Spleen (tissue), 11 donors: ENCODE results near the gene VEGFC. TPM values are rescaled to one million over a fixed set of nuclear protein-coding genes. Genes with fewer than 3 reads are reported as not detected.

Experiments used
- DNase-seq: peaks from one replicate; pipeline ENCODE4 v3.0.0-alpha.2; 2020
- H3K27ac ChIP-seq, 8 donors: fragments of 200-600 bp; sonication (generic) in 7 of 8; 1 replicate in 4 of 8; 2 replicates in 4 of 8; pipeline versions ENCODE4 v1.5.0 to v1.8.0; 2016 to 2021; ENCODE audit warnings: inconsistent platforms in 4 of 8, mild to moderate bottlenecking in 4 of 8, moderate library complexity in 1 of 8
- H3K27me3 ChIP-seq, 7 donors: fragments of 200-600 bp; sonication (generic) in 6 of 7; replicated peaks in 1 of 7; 1 replicate in 4 of 7; 2 replicates in 3 of 7; pipeline versions ENCODE4 v1.5.0 to v1.8.0; 2016 to 2021; ENCODE audit warnings: inconsistent platforms in 3 of 7, mild to moderate bottlenecking in 1 of 7
- H3K36me3 ChIP-seq, 6 donors: fragments of 200-600 bp; sonication (generic) in 5 of 6; 1 replicate in 4 of 6; 2 replicates in 2 of 6; pipeline versions ENCODE4 v1.5.0 to v1.8.0; 2016 to 2021; ENCODE audit warnings: inconsistent platforms in 2 of 6
- H3K4me1 ChIP-seq, 6 donors: fragments of 200-600 bp; sonication (generic) in 5 of 6; 1 replicate in 3 of 6; 2 replicates in 3 of 6; pipeline versions ENCODE4 v1.5.0 to v1.8.0; 2016 to 2021; ENCODE audit warnings: inconsistent platforms in 3 of 6
- H3K4me3 ChIP-seq, 8 donors: fragments of 200-600 bp; sonication (generic) in 7 of 8; 1 replicate in 4 of 8; 2 replicates in 4 of 8; pipeline versions ENCODE4 v1.5.0 to v1.8.0; 2016 to 2021; ENCODE audit warnings: inconsistent platforms in 4 of 8, mild to moderate bottlenecking in 4 of 8, moderate library complexity in 2 of 8
- H3K9me3 ChIP-seq, 8 donors: fragments of 200-600 bp; sonication (generic) in 7 of 8; 1 replicate in 4 of 8; 2 replicates in 4 of 8; pipeline versions ENCODE4 v1.5.0 to v1.8.0; 2016 to 2021; ENCODE audit warnings: inconsistent platforms in 4 of 8
- POLR2A ChIP-seq, 3 donors: fragments of 450-650 bp; IDR thresholded peaks; one replicate each; pipeline ENCODE4 v1.5.1; 2017; ENCODE audit warnings: antibody characterized with exemption in 3 of 3, mild to moderate bottlenecking in 1 of 3
- POLR2AphosphoS5 ChIP-seq, 3 donors: sonication (generic); formaldehyde crosslinking; IDR thresholded peaks; one replicate each; pipeline ENCODE4 v1.5.1; 2017; ENCODE audit warnings: antibody characterized with exemption in 3 of 3
- WGBS, 5 donors: extraction: QIAGEN DNeasy Blood & Tissue Kit in 3 of 5; methylation state at CpG; one replicate each; pipeline versions ENCODE4 v1.1.5 to v1.1.7; 2013 to 2018; 5-methylcytosine and 5-hydroxymethylcytosine counted together
- intact Hi-C: fragments of 100-400 bp; cut with DNase I; formaldehyde crosslinking; loops from one replicate; pipeline ENCODE4 v1.15.0; 2023; ENCODE audit warnings: low total_unique reads
- polyA plus RNA-seq, 3 donors: library from polyadenylated mRNA; stranded (reverse); fragments of 200-250 nt; gene quantifications; one replicate each; pipeline ENCODE4 v1.2.1, GENCODE V29; 2013
- total RNA-seq, 7 donors: library from RNA; depleted of rRNA in 3 of 7; stranded (reverse); fragments of >200 nt in 3 of 7; fragmentation: NEBNext Ultra II Directional in 4 of 7; extraction: Animal tissue kit (Norgen Biotek cat#: 25700) in 4 of 7; gene quantifications; one replicate each; pipeline versions ENCODE4 v1.1.0 to v1.2.1, GENCODE V29; 2016 to 2021
- TF ChIP-seq, protein P1 (sequence below), 11 experiments: fragments of 200-600 bp in 7 of 11; fragments of 450-650 bp in 4 of 11; sonication (generic) in 4 of 11; IDR thresholded peaks in 8 of 11; conservative IDR thresholded peaks in 3 of 11; 1 replicate in 7 of 11; 2 replicates in 4 of 11; pipeline versions ENCODE4 v1.4.0 to v1.8.0; 2016 to 2021; ENCODE audit warnings: antibody characterized with exemption in 11 of 11, inconsistent platforms in 4 of 11, mild to moderate bottlenecking in 1 of 11
- donor health status: healthy with polysubstance abuse.
- donor health status: DM: no; HTN: no; CAD: no; lungs with moderate emphysema.
- donor health status: DM: no; HTN: no; CAD: no.
- donor health status: Bipolar disorder and iron deficiency.
- donor health status: healthy.
- donor health status: DM: no; HTN: no; CAD: no.
- donor health status: DM: yes; HTN: yes; CAD: no.

The VEGFC gene
- total and polyA plus RNA-seq, 10 donors = 3.3 to 11.6 (median 4.6) TPM

DNA sequence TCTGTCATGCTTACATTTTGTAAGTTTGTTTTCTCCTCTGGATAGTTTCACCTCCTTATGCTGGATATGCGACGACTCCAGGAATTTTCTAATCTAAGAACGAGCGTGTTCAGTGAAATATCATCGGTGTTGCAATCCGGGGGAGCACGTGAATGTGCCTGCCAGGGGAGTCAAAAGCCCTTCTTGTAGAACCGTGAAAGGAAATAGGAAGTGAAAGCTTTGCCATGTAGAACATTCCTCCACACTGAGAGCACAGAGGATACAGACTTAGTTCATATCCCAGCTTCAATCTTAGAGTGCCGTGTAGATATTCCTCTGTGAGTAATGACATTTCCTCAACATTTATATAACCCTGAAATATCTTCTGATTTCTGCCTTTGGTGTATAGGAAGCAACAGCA lies 121.2 kb downstream of the VEGFC start:
- TF ChIP-seq POLR2A (IDR thresholded peaks at IDR 0.05) (no peak), POLR2AphosphoS5 (IDR thresholded peaks at IDR 0.05) (no peak)
- TF ChIP-seq, protein P1, sequence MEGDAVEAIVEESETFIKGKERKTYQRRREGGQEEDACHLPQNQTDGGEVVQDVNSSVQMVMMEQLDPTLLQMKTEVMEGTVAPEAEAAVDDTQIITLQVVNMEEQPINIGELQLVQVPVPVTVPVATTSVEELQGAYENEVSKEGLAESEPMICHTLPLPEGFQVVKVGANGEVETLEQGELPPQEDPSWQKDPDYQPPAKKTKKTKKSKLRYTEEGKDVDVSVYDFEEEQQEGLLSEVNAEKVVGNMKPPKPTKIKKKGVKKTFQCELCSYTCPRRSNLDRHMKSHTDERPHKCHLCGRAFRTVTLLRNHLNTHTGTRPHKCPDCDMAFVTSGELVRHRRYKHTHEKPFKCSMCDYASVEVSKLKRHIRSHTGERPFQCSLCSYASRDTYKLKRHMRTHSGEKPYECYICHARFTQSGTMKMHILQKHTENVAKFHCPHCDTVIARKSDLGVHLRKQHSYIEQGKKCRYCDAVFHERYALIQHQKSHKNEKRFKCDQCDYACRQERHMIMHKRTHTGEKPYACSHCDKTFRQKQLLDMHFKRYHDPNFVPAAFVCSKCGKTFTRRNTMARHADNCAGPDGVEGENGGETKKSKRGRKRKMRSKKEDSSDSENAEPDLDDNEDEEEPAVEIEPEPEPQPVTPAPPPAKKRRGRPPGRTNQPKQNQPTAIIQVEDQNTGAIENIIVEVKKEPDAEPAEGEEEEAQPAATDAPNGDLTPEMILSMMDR (IDR thresholded peaks at IDR 0.05 in 8 of 11, conservative IDR thresholded peaks at IDR 0.05 in 3 of 11) = no peak
- H3K4me1 ChIP-seq = no peaks in the 10 kb centered on the region
- DNase-seq = no peak
- WGBS, 5 donors = 72 to 83% (median 75%) methylated on average over 9 of the region's 9 CpGs
- H3K27ac ChIP-seq = no peak overlapping the region
- H3K36me3 ChIP-seq = no peaks in the 10 kb centered on the region
- H3K4me3 ChIP-seq = no peak overlapping the region
- no peaks in the 10 kb centered on the region for H3K27me3 ChIP-seq
- intact Hi-C loops = no loop called here
- H3K9me3 ChIP-seq = no peaks in the 10 kb centered on the region

DNA sequence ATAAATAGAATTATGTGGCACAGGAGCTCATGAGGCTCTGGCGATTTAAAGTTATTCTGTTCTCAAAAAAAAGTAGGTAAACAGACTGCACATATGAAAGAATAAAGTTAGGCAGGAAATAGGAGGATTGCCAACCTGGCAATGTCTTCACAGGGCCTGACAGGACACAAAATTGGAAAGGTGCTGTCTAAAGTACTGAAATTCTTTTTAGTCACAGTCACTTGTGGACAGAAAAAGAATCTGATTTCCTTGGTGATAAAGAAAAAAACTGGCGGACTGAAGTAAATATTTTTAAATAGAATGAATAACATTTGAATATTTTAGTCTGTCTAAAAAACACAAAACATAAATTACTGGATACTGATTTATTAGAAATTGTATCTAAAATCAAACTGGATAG lies 124.4 kb downstream of the VEGFC start:
- no peaks in the 10 kb centered on the region for H3K4me1 ChIP-seq
- no peaks in the 10 kb centered on the region for H3K36me3 ChIP-seq
- no peak for DNase-seq
- WGBS, 5 donors = 29 to 84% (median 59%) methylated on average over 2 of the region's 2 CpGs
- no peaks in the 10 kb centered on the region for H3K27me3 ChIP-seq
- no peak overlapping the region for H3K4me3 ChIP-seq
- H3K9me3 ChIP-seq = peaks cover 0 to 3% (median 0%) of the 10 kb centered on the region in 8 donors
- no peak overlapping the region for H3K27ac ChIP-seq
- TF ChIP-seq POLR2A (IDR thresholded peaks at IDR 0.05) (no peak), POLR2AphosphoS5 (IDR thresholded peaks at IDR 0.05) (no peak)
- TF ChIP-seq, protein P1 (IDR thresholded peaks at IDR 0.05 in 8 of 11, conservative IDR thresholded peaks at IDR 0.05 in 3 of 11) = no peak
- intact Hi-C loops = no loop called here

DNA sequence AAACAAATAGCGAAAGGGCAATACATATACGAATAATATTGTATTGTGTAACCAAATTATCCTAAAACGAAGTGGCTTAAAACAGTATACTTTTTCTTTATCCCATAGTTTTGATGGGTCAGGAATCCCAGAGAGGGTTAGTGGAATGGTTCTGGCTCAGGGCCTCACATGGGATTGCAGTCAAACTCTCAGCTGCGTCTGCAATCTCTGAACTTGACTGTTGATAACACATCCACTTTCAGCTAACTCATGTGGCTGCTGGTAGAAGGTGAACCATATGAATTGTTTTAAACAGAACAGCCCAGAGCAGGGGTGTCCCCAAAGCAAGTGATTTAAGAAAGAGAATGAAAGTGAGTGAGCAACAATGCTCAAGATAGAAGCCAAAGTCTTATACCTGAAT lies 127.8 kb downstream of the VEGFC start:
- Histone ChIP-seq H3K9me3 (peaks cover 0 to 3% (median 0%) of the 10 kb centered on the region in 8 donors), H3K36me3 (no peaks in the 10 kb centered on the region), H3K27me3 (no peaks in the 10 kb centered on the region), H3K4me1 (no peaks in the 10 kb centered on the region), H3K4me3 (no peak overlapping the region), H3K27ac (no peak overlapping the region)
- TF ChIP-seq POLR2A (IDR thresholded peaks at IDR 0.05) (no peak), POLR2AphosphoS5 (IDR thresholded peaks at IDR 0.05) (no peak)
- TF ChIP-seq, protein P1 (IDR thresholded peaks at IDR 0.05 in 8 of 11, conservative IDR thresholded peaks at IDR 0.05 in 3 of 11) = no peak
- DNase-seq = no peak
- WGBS, 5 donors = 81 to 93% (median 88%) methylated on average over 4 of the region's 4 CpGs
- intact Hi-C loops = no loop called here

DNA sequence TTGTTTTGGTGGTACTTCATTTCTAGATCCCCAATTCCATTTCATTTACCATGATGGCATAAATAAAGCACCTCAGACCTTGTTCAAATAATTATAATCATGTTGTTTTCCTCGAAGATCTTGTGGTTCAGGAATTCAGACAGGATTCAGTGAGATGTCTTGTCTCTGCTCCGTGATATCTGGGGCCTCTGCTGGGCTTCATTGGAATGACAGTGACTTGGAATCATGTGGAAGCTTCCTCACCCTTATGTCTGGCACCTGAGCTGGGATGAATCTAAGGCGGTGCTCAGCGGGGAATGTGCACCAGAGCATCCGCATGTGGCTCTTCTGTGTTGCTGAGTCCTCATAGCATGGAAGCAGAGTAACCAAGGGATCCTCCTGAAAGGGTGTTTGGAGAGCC lies 132.2 kb downstream of the VEGFC start:
- intact Hi-C loops = no loop called here
- Histone ChIP-seq H3K27me3 (no peaks in the 10 kb centered on the region), H3K4me1 (no peaks in the 10 kb centered on the region), H3K9me3 (peaks cover 0 to 3% (median 0%) of the 10 kb centered on the region in 8 donors), H3K27ac (no peak overlapping the region), H3K4me3 (no peak overlapping the region), H3K36me3 (no peaks in the 10 kb centered on the region)
- TF ChIP-seq POLR2A (IDR thresholded peaks at IDR 0.05) (no peak), POLR2AphosphoS5 (IDR thresholded peaks at IDR 0.05) (no peak)
- TF ChIP-seq, protein P1 (IDR thresholded peaks at IDR 0.05 in 8 of 11, conservative IDR thresholded peaks at IDR 0.05 in 3 of 11) = no peak
- DNase-seq = no peak
- WGBS, 5 donors = 78 to 91% (median 82%) methylated on average over 5 of the region's 5 CpGs
